HG03558 (cell line): ENCODE measurements around the gene ZCWPW1.

Experiments used
- ATAC-seq: cut with Tn5 transposase; IDR thresholded peaks from one replicate; pipeline ENCODE4 v1.9.1; 2021; ENCODE audit warnings: moderate number of reproducible peaks; ENCODE audit not compliant: unreplicated experiment; ENCODE audit errors: extremely low read depth

ZCWPW1 gene

GRCh38 chr7:100428199-100428966 is at the start of gene ZCWPW1:
TSS of gene ZCWPW1 (minus strand) at chr7:100428703. CDS start at chr7:100420649, 8,054 bp downstream.
- peak; percentile 23 for ATAC-seq

- ATAC-seq: no peak
Measured at GRCh38 chr7:100477871-100478267, 49.4 kb upstream of the ZCWPW1 start.

- ATAC-seq: no peak
Measured at GRCh38 chr7:100476903-100477870, 48.7 kb upstream of the ZCWPW1 start.

- no peak for ATAC-seq
Measured at GRCh38 chr7:100476101-100476780, 47.7 kb upstream of the ZCWPW1 start.

GRCh38 chr7:100475549-100475948 is 47.0 kb upstream of the ZCWPW1 start:
- no peak for ATAC-seq

GRCh38 chr7:100472854-100473499 is 44.5 kb upstream of the ZCWPW1 start:
- ATAC-seq: no peak

GRCh38 chr7:100472121-100472851 is 43.8 kb upstream of the ZCWPW1 start:
- no peak for ATAC-seq

- ATAC-seq: no peak
Measured at GRCh38 chr7:100471021-100471420, 42.5 kb upstream of the ZCWPW1 start.

GRCh38 chr7:100469227-100470044 is 40.9 kb upstream of the ZCWPW1 start:
- ATAC-seq: no peak

- no peak for ATAC-seq
Measured at GRCh38 chr7:100467638-100468373, 39.3 kb upstream of the ZCWPW1 start.

- no peak for ATAC-seq
Measured at GRCh38 chr7:100466653-100467605, 38.4 kb upstream of the ZCWPW1 start.

- no peak for ATAC-seq
Measured at GRCh38 chr7:100465702-100466311, 37.3 kb upstream of the ZCWPW1 start.

- ATAC-seq: no peak
Measured at GRCh38 chr7:100465299-100465698, 36.8 kb upstream of the ZCWPW1 start.

- ATAC-seq: no peak
Measured at GRCh38 chr7:100464791-100465190, 36.3 kb upstream of the ZCWPW1 start.

- ATAC-seq: no peak
Measured at GRCh38 chr7:100464210-100464660, 35.7 kb upstream of the ZCWPW1 start, which contains the start of gene SPACDR. TSS of gene SPACDR (minus strand) at chr7:100464260. CDS start at chr7:100464025, 235 bp downstream.

GRCh38 chr7:100457033-100457432 is 28.5 kb upstream of the ZCWPW1 start:
- no peak for ATAC-seq
